ENCODE measurements around the gene PLEKHM2. TPM values are rescaled to one million over a fixed set of nuclear protein-coding genes. Genes with fewer than 3 reads are reported as not detected.

PLEKHM2 gene
- polyA plus RNA-seq, 1 donor (not counting 4 experiments of a cell fraction or from before 2014, with no cell fraction given): 30.0 TPM

DNA sequence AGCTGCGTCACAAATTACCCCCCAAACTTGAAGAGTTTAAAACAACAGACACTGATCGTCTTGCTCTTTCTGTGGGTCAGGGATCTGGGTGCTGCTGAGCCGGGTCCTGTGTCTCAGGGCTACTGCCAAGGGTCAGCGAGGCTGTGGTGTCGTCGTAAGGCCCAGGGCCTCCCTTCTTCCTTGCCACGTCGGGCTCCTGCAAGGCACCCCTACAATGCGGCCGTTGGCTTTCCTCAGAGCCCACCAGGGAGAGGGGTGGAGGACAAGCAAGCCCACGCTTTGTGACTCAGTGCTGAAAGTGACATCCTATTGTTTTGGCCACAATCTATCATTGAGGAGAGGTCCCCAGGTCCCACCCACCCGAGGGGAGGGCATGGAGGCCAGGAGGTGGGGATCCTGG is 66.8 kb downstream of the PLEKHM2 start:
- TF ChIP-seq EZH2 (IDR thresholded peaks at IDR 0.05; ENCODE audit: low read length) (no peak), CTCF (optimal IDR thresholded peaks at IDR 0.05 in 1 of 3, IDR thresholded peaks at IDR 0.05 in 1 of 3, conservative IDR thresholded peaks at IDR 0.05 in 1 of 3; ENCODE audit: extremely low read depth in 1 of 3, insufficient read depth in 2 of 3, low read length in 3 of 3) (no peak)
- Histone ChIP-seq H3K9me1 (ENCODE audit: control insufficient read depth, extremely low read depth, insufficient read depth, low read length) (no peaks in the 10 kb centered on the region), H3K36me3 (ENCODE audit: control insufficient read depth in 2 of 2, extremely low read depth in 1 of 2, insufficient read depth in 2 of 2, low read length in 2 of 2) (no peaks in the 10 kb centered on the region), H3K27ac (ENCODE audit: control insufficient read depth, insufficient read depth, low read length) (no peak overlapping the region), H2AFZ (ENCODE audit: control insufficient read depth, low read length) (no peak overlapping the region), H3K4me3 (ENCODE audit: control insufficient read depth in 2 of 3, extremely low read depth in 1 of 3, insufficient read depth in 2 of 3, low read depth in 1 of 3, low read length in 3 of 3) (no peak overlapping the region), H4K20me1 (ENCODE audit: control insufficient read depth, extremely low read depth, insufficient read depth, low read length) (no peaks in the 10 kb centered on the region), H3K4me2 (ENCODE audit: control insufficient read depth, extremely low read depth, insufficient read depth, low read depth, low read length) (no peak overlapping the region), H3K27me3 (ENCODE audit: control insufficient read depth, extremely low read depth, insufficient read depth, low read length) (no peaks in the 10 kb centered on the region), H3K79me2 (ENCODE audit: control insufficient read depth, insufficient read depth, low read length) (no peaks in the 10 kb centered on the region), H3K9me3 (ENCODE audit: control insufficient read depth, low read depth, low read length) (no peaks in the 10 kb centered on the region), H3K9ac (ENCODE audit: control insufficient read depth, extremely low read depth, insufficient read depth, low read length) (no peak overlapping the region), H3K4me1 (ENCODE audit: control insufficient read depth, extremely low read depth, insufficient read depth, low read length) (no peaks in the 10 kb centered on the region)
- FAIRE-seq: no peak
- no peak for DNase-seq (ENCODE audit: low read depth, low spot score)
- dilution Hi-C loops (cut with MboI; ENCODE audit: extremely low pct_ligation_motif_present, low sequenced_read_pairs): no loop called here

DNA sequence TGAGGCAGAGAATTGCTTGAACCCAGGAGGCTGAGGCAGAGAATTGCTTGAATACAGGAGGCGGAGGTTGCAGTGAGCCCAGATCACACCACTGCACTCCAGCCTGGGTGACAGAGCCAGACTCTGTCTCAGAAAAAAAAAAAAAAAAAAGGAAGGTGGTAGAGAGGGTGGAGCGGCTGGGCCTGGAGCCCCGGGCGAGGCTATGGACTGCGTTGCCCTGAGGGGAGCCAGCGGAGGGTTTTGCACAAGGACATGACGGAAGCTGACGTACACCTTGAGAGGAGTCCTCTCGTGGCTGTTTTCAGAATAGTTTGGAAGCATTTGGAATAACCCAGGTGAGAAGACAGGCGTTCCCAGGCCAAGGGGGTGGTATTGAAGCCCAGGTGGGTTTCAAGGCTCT is 67.6 kb downstream of the PLEKHM2 start:
- no peak for FAIRE-seq
- H3K4me1 ChIP-seq (ENCODE audit: control insufficient read depth, extremely low read depth, insufficient read depth, low read length): peaks cover 8% of the 10 kb centered on the region
- dilution Hi-C loops (cut with MboI; ENCODE audit: extremely low pct_ligation_motif_present, low sequenced_read_pairs): no loop called here
- no peak overlapping the region for H3K27ac ChIP-seq (ENCODE audit: control insufficient read depth, insufficient read depth, low read length)
- H2AFZ ChIP-seq (ENCODE audit: control insufficient read depth, low read length): no peak overlapping the region
- DNase-seq (ENCODE audit: low read depth, low spot score): no peak
- H3K36me3 ChIP-seq (ENCODE audit: control insufficient read depth in 2 of 2, extremely low read depth in 1 of 2, insufficient read depth in 2 of 2, low read length in 2 of 2): no peaks in the 10 kb centered on the region
- TF ChIP-seq EZH2 (IDR thresholded peaks at IDR 0.05; ENCODE audit: low read length): no peak
- TF ChIP-seq CTCF (optimal IDR thresholded peaks at IDR 0.05 in 1 of 3, IDR thresholded peaks at IDR 0.05 in 1 of 3, conservative IDR thresholded peaks at IDR 0.05 in 1 of 3; ENCODE audit: extremely low read depth in 1 of 3, insufficient read depth in 2 of 3, low read length in 3 of 3): no peak
- H3K27me3 ChIP-seq (ENCODE audit: control insufficient read depth, extremely low read depth, insufficient read depth, low read length): no peaks in the 10 kb centered on the region
- H3K9ac ChIP-seq (ENCODE audit: control insufficient read depth, extremely low read depth, insufficient read depth, low read length): no peak overlapping the region
- H3K4me2 ChIP-seq (ENCODE audit: control insufficient read depth, extremely low read depth, insufficient read depth, low read depth, low read length): no peak overlapping the region
- no peaks in the 10 kb centered on the region for H3K79me2 ChIP-seq (ENCODE audit: control insufficient read depth, insufficient read depth, low read length)
- H3K9me1 ChIP-seq (ENCODE audit: control insufficient read depth, extremely low read depth, insufficient read depth, low read length): no peaks in the 10 kb centered on the region
- H3K4me3 ChIP-seq (ENCODE audit: control insufficient read depth in 2 of 3, extremely low read depth in 1 of 3, insufficient read depth in 2 of 3, low read depth in 1 of 3, low read length in 3 of 3): no peak overlapping the region
- H4K20me1 ChIP-seq (ENCODE audit: control insufficient read depth, extremely low read depth, insufficient read depth, low read length): no peaks in the 10 kb centered on the region
- H3K9me3 ChIP-seq (ENCODE audit: control insufficient read depth, low read depth, low read length): no peaks in the 10 kb centered on the region

Data from keratinocyte (primary cell).